Coronary artery (tissue), 2 donors: ENCODE results near the gene SLC10A7.

Experiments used
- DNase-seq: peaks from one replicate; pipeline ENCODE4 v3.0.0-alpha.2; 2017; ENCODE audit warnings: low spot score
- H3K27ac ChIP-seq, 2 donors: fragments of 200-600 bp; sonication (generic); one replicate each; pipeline ENCODE4 v1.5.1; 2016 to 2019
- H3K4me3 ChIP-seq: fragments of 200-600 bp; sonication (generic); 2 replicates; pipeline ENCODE4 v1.5.1; 2016; ENCODE audit warnings: mild to moderate bottlenecking, moderate library complexity
- CTCF ChIP-seq: fragments of 200-600 bp; sonication (generic); IDR thresholded peaks from one replicate; pipeline ENCODE4 v1.5.1; 2019; ENCODE audit warnings: antibody characterized with exemption

Gene SLC10A7

GRCh38 chr4:146237092-146237491 lies 284.6 kb downstream of the SLC10A7 start:
- DNase-seq: no peak
- no peak for TF ChIP-seq CTCF
- H3K4me3 ChIP-seq: no peak overlapping the region
- no peak overlapping the region for H3K27ac ChIP-seq

- TF ChIP-seq CTCF: no peak
- H3K4me3 ChIP-seq: no peak overlapping the region
- peak overlapping the region in 1 of 2 donors; percentile 48 for H3K27ac ChIP-seq
- DNase-seq: no peak
These were observed 285.5 kb downstream of the SLC10A7 start for GRCh38 chr4:146236216-146236615.

- H3K27ac ChIP-seq: peak overlapping the region in 1 of 2 donors; percentile 48
- DNase-seq: no peak
- H3K4me3 ChIP-seq: no peak overlapping the region
- TF ChIP-seq CTCF: no peak
These were observed 286.0 kb downstream of the SLC10A7 start for GRCh38 chr4:146235654-146236177.

- no peak overlapping the region for H3K27ac ChIP-seq
- no peak overlapping the region for H3K4me3 ChIP-seq
- DNase-seq: no peak
- no peak for TF ChIP-seq CTCF
These were observed 289.5 kb downstream of the SLC10A7 start for GRCh38 chr4:146232131-146232722.

- Histone ChIP-seq H3K4me3 (no peak overlapping the region), H3K27ac (no peak overlapping the region)
- TF ChIP-seq CTCF: no peak
- DNase-seq: no peak
These were observed 292.3 kb downstream of the SLC10A7 start for GRCh38 chr4:146229406-146229805.

GRCh38 chr4:146224326-146224966 lies 297.3 kb downstream of the SLC10A7 start:
- H3K27ac ChIP-seq: no peak overlapping the region
- no peak overlapping the region for H3K4me3 ChIP-seq
- DNase-seq: no peak
- TF ChIP-seq CTCF: no peak

- no peak for TF ChIP-seq CTCF
- no peak overlapping the region for H3K4me3 ChIP-seq
- DNase-seq: no peak
- no peak overlapping the region for H3K27ac ChIP-seq
These were observed 299.4 kb downstream of the SLC10A7 start for GRCh38 chr4:146222313-146222712.
